ENCODE measurements around the gene SH2D7. TPM values are rescaled to one million over a fixed set of nuclear protein-coding genes. Genes with fewer than 3 reads are reported as not detected.

SH2D7 gene
- total RNA-seq, 1 experiment from 2014 or later = not detected

DNA sequence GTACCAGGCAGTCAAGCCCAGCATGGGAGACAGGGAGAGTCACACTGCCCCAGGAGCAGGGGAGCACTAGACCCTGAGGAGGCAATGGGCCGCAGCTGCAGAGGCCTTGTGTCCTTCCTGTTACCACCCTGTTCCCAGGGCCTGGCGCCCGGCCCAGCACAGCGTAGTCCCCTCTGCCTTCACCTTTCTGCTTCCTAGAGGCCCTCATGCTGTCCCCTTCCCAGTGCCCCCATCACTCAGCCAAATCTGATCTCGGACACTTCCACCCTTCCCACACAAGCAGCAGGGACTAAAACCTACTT, 8.0 kb upstream of the SH2D7 start:
- Mint-ChIP-seq H3K27me3 (ENCODE audit: unreplicated experiment) (no peaks in the 10 kb centered on the region), H3K36me3 (ENCODE audit: insufficient read depth, unreplicated experiment) (no peaks in the 10 kb centered on the region), H3K4me1 (ENCODE audit: low read depth, unreplicated experiment) (peaks cover 21% of the 10 kb centered on the region), H3K9me3 (ENCODE audit: low read depth, unreplicated experiment) (no peaks in the 10 kb centered on the region), H3K27ac (ENCODE audit: unreplicated experiment) (no peak overlapping the region), H3K4me3 (ENCODE audit: low read depth, unreplicated experiment) (no peak overlapping the region)
- TF ChIP-seq, protein P1, sequence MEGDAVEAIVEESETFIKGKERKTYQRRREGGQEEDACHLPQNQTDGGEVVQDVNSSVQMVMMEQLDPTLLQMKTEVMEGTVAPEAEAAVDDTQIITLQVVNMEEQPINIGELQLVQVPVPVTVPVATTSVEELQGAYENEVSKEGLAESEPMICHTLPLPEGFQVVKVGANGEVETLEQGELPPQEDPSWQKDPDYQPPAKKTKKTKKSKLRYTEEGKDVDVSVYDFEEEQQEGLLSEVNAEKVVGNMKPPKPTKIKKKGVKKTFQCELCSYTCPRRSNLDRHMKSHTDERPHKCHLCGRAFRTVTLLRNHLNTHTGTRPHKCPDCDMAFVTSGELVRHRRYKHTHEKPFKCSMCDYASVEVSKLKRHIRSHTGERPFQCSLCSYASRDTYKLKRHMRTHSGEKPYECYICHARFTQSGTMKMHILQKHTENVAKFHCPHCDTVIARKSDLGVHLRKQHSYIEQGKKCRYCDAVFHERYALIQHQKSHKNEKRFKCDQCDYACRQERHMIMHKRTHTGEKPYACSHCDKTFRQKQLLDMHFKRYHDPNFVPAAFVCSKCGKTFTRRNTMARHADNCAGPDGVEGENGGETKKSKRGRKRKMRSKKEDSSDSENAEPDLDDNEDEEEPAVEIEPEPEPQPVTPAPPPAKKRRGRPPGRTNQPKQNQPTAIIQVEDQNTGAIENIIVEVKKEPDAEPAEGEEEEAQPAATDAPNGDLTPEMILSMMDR (IDR thresholded peaks at IDR 0.05; ENCODE audit: unreplicated experiment) = no peak
- CTCF ChIA-PET = no interaction called here
- BruUV-seq (replicated peaks) = no TSS peak
- no peak for DNase-seq
- intact Hi-C loops (cut with micrococcal nuclease; ENCODE audit: unreplicated experiment) = no loop called here

DNA sequence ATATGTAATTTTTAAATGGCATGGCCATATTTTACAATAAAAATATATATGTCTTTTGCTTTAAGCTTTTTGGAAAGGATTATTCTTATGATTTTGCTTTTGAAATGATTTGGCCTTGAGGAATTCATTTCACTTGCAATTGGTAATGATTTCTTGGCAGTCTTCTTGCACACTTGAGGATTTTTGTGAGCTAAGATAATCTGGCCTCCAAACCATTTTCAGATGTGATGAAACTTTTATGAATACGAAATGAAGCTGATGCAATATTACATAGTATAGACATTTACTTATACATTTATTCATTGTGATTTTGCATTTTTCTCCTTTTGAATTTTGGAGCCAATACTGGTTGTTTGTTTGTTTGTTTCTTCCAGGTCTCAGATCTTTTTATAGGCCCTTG, 6.4 kb upstream of the SH2D7 start:
- intact Hi-C loops (cut with micrococcal nuclease; ENCODE audit: unreplicated experiment) = no loop called here
- Mint-ChIP-seq H3K27ac (ENCODE audit: unreplicated experiment) (no peak overlapping the region), H3K36me3 (ENCODE audit: insufficient read depth, unreplicated experiment) (no peaks in the 10 kb centered on the region), H3K27me3 (ENCODE audit: unreplicated experiment) (no peaks in the 10 kb centered on the region), H3K4me1 (ENCODE audit: low read depth, unreplicated experiment) (peaks cover 16% of the 10 kb centered on the region), H3K9me3 (ENCODE audit: low read depth, unreplicated experiment) (no peaks in the 10 kb centered on the region), H3K4me3 (ENCODE audit: low read depth, unreplicated experiment) (no peak overlapping the region)
- no TSS peak for BruUV-seq (replicated peaks)
- TF ChIP-seq, protein P1 (IDR thresholded peaks at IDR 0.05; ENCODE audit: unreplicated experiment) = no peak
- CTCF ChIA-PET = no interaction called here
- no peak for DNase-seq

DNA sequence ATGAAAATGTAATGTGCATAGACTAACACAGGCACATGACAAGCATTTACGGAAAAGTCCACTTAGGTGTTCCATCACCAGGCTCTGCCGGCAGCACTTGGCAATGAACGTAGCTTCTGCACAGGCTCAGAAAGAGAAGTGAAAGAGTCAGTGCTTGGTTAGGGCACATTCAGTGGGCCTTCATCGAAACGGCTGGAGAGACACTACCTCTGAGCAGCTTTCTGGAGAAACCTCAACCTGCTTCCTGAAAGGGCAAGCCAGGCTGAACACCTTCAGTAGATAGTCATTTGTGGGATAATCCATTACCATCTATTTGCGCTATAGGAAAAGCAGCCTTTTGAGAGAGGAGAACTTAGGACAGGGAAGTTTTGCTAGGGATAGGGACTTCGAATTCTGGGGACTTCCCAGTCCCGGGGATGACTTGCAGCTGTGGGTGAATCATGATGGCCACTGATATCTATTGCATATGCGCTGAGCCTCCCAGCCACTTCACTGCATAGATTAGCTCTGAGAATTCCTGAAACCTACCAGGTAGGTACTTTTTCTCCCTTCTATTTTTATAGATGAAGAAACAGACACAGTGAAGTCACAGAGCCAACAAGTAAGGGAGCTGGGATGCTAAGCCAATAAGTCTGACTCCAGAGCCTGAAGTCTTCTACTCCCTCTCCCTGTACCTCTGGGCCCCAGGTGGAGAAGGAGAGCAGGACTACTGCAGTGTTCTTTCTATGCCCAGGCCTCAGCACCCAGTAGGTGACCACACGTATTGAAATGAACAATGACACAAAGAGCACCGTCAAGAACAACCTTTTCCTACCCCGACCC, 4.2 kb upstream of the SH2D7 start:
- no peaks in the 10 kb centered on the region for H3K9me3 Mint-ChIP-seq (ENCODE audit: low read depth, unreplicated experiment)
- H3K4me1 Mint-ChIP-seq (ENCODE audit: low read depth, unreplicated experiment) = peaks cover 8% of the 10 kb centered on the region
- H3K4me3 Mint-ChIP-seq (ENCODE audit: low read depth, unreplicated experiment) = no peak overlapping the region
- DNase-seq = no peak
- no peak overlapping the region for H3K27ac Mint-ChIP-seq (ENCODE audit: unreplicated experiment)
- intact Hi-C loops (cut with micrococcal nuclease; ENCODE audit: unreplicated experiment) = no loop called here
- H3K27me3 Mint-ChIP-seq (ENCODE audit: unreplicated experiment) = no peaks in the 10 kb centered on the region
- no peaks in the 10 kb centered on the region for H3K36me3 Mint-ChIP-seq (ENCODE audit: insufficient read depth, unreplicated experiment)
- no TSS peak for BruUV-seq (replicated peaks)
- CTCF ChIA-PET = no interaction called here
- TF ChIP-seq, protein P1 (IDR thresholded peaks at IDR 0.05; ENCODE audit: unreplicated experiment) = no peak

DNA sequence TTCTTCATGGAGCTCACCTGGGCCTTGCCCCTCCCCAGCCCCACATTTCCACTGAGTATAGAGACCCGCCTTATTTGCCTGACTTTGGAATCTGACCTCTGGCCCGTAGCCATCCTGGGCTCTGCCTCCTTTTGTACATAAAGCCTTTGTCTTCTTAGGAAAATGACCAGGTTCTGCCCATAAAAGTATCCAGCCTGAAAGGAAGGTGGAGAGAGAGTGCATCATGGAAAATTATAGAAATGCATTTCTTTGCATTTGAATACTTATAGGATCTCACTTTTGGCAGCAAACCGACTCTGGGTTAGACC, 3.6 kb upstream of the SH2D7 start:
- BruUV-seq (replicated peaks) = no TSS peak
- H3K4me3 Mint-ChIP-seq (ENCODE audit: low read depth, unreplicated experiment) = no peak overlapping the region
- no peaks in the 10 kb centered on the region for H3K9me3 Mint-ChIP-seq (ENCODE audit: low read depth, unreplicated experiment)
- TF ChIP-seq, protein P1 (IDR thresholded peaks at IDR 0.05; ENCODE audit: unreplicated experiment) = no peak
- H3K27ac Mint-ChIP-seq (ENCODE audit: unreplicated experiment) = no peak overlapping the region
- H3K27me3 Mint-ChIP-seq (ENCODE audit: unreplicated experiment) = no peaks in the 10 kb centered on the region
- no peaks in the 10 kb centered on the region for H3K36me3 Mint-ChIP-seq (ENCODE audit: insufficient read depth, unreplicated experiment)
- H3K4me1 Mint-ChIP-seq (ENCODE audit: low read depth, unreplicated experiment) = peaks cover 8% of the 10 kb centered on the region
- CTCF ChIA-PET = no interaction called here
- DNase-seq = no peak
- intact Hi-C loops (cut with micrococcal nuclease; ENCODE audit: unreplicated experiment) = no loop called here
